Osteoblast (primary cell): ENCODE results near the gene STX1B. TPM values are rescaled to one million over a fixed set of nuclear protein-coding genes. Genes with fewer than 3 reads are reported as not detected.

ENCODE experiments used
- DNase-seq: peaks from one replicate; pipeline ENCODE4 v3.0.0; 2011; ENCODE audit warnings: low spot score, mixed read lengths; ENCODE audit not compliant: insufficient read length; ENCODE audit errors: missing footprints
- H2AFZ ChIP-seq: 2 replicates; pipeline ENCODE4 v1.6.0; 2011; ENCODE audit warnings: mild to moderate bottlenecking, low read length
- H3K27ac ChIP-seq: 2 replicates; pipeline ENCODE4 v1.5.1; 2011; ENCODE audit warnings: mild to moderate bottlenecking, low read depth, low read length, moderate library complexity
- H3K27me3 ChIP-seq: 2 replicates; pipeline ENCODE4 v1.6.0; 2012; ENCODE audit warnings: mild to moderate bottlenecking, control low read depth, inconsistent platforms, low read length, moderate library complexity; ENCODE audit not compliant: insufficient read depth
- H3K36me3 ChIP-seq: 2 replicates; pipeline ENCODE4 v1.5.1; 2011; ENCODE audit warnings: mild to moderate bottlenecking, low read length, control low read depth, moderate library complexity; ENCODE audit not compliant: insufficient read depth
- H3K4me1 ChIP-seq: 2 replicates; pipeline ENCODE4 v1.5.1; 2011; ENCODE audit warnings: mild to moderate bottlenecking, low read length, control low read depth, moderate library complexity; ENCODE audit not compliant: insufficient read depth
- H3K4me2 ChIP-seq: 2 replicates; pipeline ENCODE4 v1.6.0; 2011; ENCODE audit warnings: mild to moderate bottlenecking, low read length; ENCODE audit not compliant: insufficient read depth
- H3K4me3 ChIP-seq: fragments of 200-600 bp; sonication (generic); 3 replicates; pipeline ENCODE4 v1.5.1; 2012; ENCODE audit warnings: mild to moderate bottlenecking, low read length, inconsistent platforms; ENCODE audit not compliant: insufficient read depth
- H3K79me2 ChIP-seq: 2 replicates; pipeline ENCODE4 v1.6.0; 2012; ENCODE audit warnings: mild to moderate bottlenecking, low read length, control low read depth, inconsistent platforms; ENCODE audit not compliant: insufficient read depth
- H3K9me3 ChIP-seq: 2 replicates; pipeline ENCODE4 v1.5.1; 2011; ENCODE audit warnings: low read depth, low read length, control low read depth
- H4K20me1 ChIP-seq: 2 replicates; pipeline ENCODE4 v1.6.0; 2012; ENCODE audit warnings: mild to moderate bottlenecking, low read length, control low read depth; ENCODE audit not compliant: insufficient read depth
- total RNA-seq: library from RNA; depleted of rRNA; stranded (reverse); fragments of >200 nt; gene quantifications from 2 replicates; pipeline ENCODE4 v1.2.3, GENCODE V29; 2012
- TF ChIP-seq, protein P1 (sequence below): IDR thresholded peaks from 2 replicates; pipeline ENCODE4 v1.5.1; 2011; ENCODE audit warnings: mild to moderate bottlenecking, low read depth, low read length, moderate library complexity; ENCODE audit errors: extremely low read depth

STX1B gene
- total RNA-seq, 1 donor, result 0.72 TPM

DNA sequence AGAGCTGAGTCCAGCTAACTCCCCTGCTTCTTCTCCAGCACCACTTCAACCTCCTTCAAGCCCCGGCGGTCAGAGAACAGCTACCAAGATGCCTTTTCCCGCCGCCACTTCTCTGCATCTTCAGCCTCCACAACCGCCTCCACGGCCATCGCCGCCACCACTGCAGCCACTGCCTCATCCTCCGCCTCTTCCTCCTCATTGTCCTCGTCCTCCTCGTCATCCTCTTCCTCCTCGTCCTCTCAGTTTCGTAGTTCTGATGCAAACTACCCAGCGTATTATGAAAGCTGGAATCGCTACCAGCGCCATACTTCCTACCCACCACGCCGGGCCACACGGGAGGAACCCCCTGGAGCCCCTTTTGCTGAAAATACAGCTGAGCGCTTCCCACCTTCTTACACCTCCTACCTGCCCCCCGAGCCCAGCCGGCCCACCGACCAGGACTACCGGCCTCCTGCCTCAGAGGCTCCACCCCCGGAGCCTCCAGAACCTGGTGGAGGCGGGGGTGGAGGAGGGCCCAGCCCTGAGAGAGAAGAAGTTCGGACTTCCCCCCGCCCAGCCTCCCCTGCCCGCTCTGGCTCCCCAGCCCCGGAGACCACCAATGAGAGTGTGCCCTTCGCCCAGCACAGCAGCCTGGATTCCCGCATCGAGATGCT is 45.7 kb downstream of the STX1B start:
- no peak for DNase-seq
- Histone ChIP-seq H3K79me2 (peaks cover 12% of the 10 kb centered on the region), H3K27ac (no peak overlapping the region), H4K20me1 (peaks cover 10% of the 10 kb centered on the region), H2AFZ (no peak overlapping the region), H3K27me3 (no peaks in the 10 kb centered on the region), H3K4me2 (no peak overlapping the region), H3K4me1 (no peaks in the 10 kb centered on the region), H3K36me3 (peaks cover 75% of the 10 kb centered on the region), H3K9me3 (no peaks in the 10 kb centered on the region), H3K4me3 (no peak overlapping the region)
- TF ChIP-seq, protein P1, sequence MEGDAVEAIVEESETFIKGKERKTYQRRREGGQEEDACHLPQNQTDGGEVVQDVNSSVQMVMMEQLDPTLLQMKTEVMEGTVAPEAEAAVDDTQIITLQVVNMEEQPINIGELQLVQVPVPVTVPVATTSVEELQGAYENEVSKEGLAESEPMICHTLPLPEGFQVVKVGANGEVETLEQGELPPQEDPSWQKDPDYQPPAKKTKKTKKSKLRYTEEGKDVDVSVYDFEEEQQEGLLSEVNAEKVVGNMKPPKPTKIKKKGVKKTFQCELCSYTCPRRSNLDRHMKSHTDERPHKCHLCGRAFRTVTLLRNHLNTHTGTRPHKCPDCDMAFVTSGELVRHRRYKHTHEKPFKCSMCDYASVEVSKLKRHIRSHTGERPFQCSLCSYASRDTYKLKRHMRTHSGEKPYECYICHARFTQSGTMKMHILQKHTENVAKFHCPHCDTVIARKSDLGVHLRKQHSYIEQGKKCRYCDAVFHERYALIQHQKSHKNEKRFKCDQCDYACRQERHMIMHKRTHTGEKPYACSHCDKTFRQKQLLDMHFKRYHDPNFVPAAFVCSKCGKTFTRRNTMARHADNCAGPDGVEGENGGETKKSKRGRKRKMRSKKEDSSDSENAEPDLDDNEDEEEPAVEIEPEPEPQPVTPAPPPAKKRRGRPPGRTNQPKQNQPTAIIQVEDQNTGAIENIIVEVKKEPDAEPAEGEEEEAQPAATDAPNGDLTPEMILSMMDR, result no peak

DNA sequence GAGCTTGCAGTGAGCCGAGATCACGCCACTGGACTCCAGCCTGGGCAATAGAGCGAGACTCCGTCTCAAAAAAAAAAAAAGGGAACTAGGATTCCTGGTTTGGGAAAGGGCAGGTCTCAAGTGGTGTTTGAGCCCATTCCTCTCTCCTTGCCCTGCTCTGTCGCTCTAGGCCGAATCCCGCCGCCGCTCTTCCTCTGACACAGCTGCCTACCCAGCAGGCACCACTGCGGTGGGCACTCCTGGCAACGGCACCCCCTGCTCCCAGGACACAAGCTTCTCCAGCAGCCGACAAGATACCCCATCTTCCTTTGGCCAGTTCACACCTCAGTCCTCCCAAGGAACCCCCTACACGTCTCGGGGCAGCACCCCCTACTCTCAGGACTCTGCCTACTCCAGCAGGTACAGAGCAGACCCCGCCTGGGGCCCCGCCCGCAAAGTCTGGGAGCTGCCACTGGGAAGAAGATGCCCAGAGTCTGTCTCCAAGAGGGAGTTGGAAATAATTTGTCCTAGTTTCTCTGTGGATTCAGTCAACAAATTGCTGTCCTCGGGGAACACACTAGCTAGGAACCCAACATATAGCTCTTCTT is 46.4 kb downstream of the STX1B start:
- Histone ChIP-seq H2AFZ (no peak overlapping the region), H3K79me2 (peaks cover 19% of the 10 kb centered on the region), H3K27ac (no peak overlapping the region), H4K20me1 (peaks cover 14% of the 10 kb centered on the region), H3K4me2 (no peak overlapping the region), H3K9me3 (no peaks in the 10 kb centered on the region), H3K4me3 (no peak overlapping the region), H3K36me3 (peaks cover 75% of the 10 kb centered on the region), H3K4me1 (peaks cover 2% of the 10 kb centered on the region), H3K27me3 (no peaks in the 10 kb centered on the region)
- TF ChIP-seq, protein P1, result no peak
- no peak for DNase-seq

DNA sequence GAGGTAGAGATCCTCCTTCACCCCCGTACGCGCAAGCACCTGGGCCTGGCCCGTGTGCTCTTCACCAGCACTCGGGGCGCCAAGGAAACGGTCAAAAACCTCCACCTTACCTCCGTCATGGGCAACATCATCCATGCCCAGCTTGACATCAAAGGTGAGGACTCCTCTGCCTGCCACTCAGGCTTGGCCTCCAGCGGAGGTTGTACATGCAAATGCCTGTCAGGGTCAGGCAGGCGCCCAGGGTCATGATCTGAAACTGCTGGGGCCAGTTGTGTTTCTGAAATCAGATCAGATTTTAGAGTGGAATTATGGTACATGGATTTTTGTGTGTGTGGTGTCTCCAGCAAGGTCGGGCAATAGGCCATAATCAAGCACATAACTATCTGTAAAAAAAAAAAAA is 49.1 kb downstream of the STX1B start:
- Histone ChIP-seq H2AFZ (no peak overlapping the region), H3K27me3 (no peaks in the 10 kb centered on the region), H4K20me1 (peaks cover 16% of the 10 kb centered on the region), H3K36me3 (peaks cover 58% of the 10 kb centered on the region), H3K4me3 (no peak overlapping the region), H3K27ac (no peak overlapping the region), H3K9me3 (no peaks in the 10 kb centered on the region), H3K79me2 (peaks cover 27% of the 10 kb centered on the region), H3K4me2 (no peak overlapping the region), H3K4me1 (peaks cover 14% of the 10 kb centered on the region)
- TF ChIP-seq, protein P1, result no peak
- peak; percentile 51 for DNase-seq
